Activated CD8-positive, alpha-beta memory T cell treated with anti-CD3 and anti-CD28 coated beads for 1 hour (primary cell): Measurements from ENCODE around the gene MPHOSPH9.
A peak's percentile ranks its signal among the peaks of the same experiment; 100 is the strongest.
"Not testable (repeated sequence)": the region's sequence is repeated elsewhere in the genome, so short reads cannot be mapped to it uniquely, and the experiment has no call there.

Experiments used
- DNase-seq, 2 donors: peaks; one replicate each; pipeline ENCODE4 v3.0.0-alpha.2; 2020; ENCODE audit warnings: low read depth in 1 of 2; ENCODE audit errors: extremely low read depth in 1 of 2

The MPHOSPH9 gene

DNA sequence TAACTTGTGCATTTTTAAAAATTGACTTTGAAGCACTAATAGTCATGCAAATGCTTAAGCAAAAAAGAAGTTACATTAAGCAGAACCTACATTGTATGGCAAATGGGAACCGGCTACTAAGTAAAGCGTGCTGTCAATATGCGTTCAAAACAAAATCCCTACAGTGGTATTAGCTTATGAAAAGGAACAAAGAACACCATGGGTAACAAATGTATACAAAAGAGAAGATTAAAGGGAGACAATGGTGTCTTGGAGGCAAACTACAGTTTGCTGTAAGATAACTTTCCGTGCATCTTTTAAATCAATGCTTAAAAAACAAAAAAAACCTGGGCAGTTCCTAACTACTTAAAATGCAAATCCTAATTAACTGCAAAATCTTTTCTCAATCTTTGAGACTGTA lies 28.3 kb upstream of the MPHOSPH9 start:
- DNase-seq, result no peak

DNA sequence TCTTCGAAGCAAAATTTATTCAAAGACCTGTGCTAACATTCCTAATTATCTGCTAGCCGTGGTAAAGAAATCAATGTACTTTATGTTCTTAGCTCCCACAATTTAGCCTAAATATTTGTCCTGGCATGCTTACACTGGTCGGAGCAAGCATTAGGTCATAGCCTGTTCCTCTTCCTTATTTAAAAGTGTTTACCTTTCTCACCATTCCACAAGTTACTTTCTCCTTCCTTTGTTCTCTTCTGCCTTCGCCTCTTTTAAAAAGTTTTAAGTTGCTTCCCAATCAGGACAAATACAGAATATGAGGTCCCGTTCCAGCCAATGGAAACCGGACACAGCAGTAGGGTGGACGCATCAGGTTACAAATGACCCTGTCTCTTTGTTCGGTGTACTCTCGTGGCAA lies 27.1 kb upstream of the MPHOSPH9 start:
- no peak for DNase-seq

DNA sequence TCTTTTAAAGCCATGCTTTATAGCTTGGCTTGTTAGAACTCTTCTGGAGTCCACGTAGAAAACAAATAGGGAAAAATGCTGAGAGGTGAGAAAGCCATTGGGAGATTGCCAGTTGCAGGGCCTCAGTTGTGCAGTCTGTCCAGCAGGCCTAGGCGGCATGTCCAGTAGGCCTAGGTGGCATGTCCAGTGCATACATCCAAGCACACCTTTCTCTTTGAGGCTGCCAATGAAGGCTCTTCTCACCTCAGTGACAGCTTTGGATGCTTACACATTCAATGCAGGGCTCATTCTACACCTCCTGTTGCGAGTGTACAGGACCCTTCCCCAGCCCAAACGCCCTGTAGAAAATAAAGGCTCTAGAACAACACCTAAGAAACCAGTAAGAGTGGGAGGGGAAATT lies 25.7 kb upstream of the MPHOSPH9 start:
- DNase-seq, result no peak

DNA sequence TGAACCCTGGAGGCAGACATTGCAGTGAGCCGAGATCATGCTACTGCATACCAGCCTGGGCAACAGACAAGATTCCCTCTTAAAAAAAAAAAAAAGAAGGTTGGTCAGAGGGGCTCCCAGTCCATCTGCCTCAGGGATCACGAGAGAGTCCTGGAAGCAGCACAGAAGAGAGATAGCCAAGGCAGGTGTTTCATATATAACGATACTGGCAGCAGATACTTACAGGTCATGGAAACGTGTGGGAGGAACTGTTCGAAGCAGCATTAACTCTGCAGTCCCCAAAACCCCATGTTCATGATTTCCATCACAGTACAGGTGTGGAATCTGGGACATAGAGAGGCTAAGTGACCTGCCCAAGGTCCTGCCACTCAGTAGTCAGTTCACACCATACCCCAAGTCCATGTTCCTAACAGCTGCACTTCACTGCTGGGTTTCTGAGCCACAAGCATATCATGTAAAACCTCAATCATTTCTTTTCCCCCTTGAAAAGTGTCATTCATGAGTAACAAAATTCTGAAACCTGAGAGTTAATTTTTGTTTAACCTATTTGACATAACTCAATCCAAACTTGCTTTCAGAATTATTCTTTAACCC lies 22.0 kb upstream of the MPHOSPH9 start:
- no peak for DNase-seq

DNA sequence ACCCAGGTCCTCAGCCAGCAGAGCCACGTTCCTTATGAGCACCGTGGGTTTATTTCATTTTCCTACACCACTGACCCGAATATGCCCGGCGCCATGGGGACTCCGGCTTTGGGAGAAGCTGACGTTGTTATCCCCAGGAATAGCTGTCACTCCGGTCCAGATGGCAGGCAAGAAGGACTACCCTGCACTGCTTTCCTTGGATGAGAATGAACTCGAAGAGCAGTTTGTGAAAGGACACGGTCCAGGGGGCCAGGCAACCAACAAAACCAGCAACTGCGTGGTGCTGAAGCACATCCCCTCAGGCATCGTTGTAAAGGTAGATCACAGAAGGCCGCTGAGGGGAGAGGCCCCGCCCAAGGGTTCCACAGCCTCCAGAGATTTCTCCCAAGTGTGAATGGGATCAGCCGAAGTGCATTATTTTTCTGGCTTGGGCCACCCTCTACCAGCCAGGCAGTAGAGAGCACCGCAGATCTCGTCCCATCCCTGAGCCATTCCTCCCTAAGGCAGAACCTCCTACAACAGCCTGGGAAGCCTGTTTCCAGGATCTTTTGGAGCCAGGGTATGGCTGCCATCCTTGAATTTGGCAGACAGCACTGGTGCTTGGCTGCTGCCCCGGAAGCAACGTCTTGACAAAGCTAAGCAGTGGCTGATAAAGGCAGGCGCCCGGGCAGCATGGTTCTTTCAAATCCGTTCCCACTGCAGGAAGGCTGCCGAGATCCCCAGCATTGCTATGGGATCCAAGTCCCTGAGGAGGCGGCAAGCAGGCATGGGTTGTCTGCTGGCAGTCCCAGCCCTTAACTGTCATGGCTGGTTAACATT lies 20.9 kb upstream of the MPHOSPH9 start:
- DNase-seq, result no peak

GRCh38 chr12:123252365-123252764 lies 19.4 kb upstream of the MPHOSPH9 start:
- DNase-seq, result not testable (repeated sequence)

- DNase-seq, result no peak
Measured at GRCh38 chr12:123251403-123252076, 18.6 kb upstream of the MPHOSPH9 start.

DNA sequence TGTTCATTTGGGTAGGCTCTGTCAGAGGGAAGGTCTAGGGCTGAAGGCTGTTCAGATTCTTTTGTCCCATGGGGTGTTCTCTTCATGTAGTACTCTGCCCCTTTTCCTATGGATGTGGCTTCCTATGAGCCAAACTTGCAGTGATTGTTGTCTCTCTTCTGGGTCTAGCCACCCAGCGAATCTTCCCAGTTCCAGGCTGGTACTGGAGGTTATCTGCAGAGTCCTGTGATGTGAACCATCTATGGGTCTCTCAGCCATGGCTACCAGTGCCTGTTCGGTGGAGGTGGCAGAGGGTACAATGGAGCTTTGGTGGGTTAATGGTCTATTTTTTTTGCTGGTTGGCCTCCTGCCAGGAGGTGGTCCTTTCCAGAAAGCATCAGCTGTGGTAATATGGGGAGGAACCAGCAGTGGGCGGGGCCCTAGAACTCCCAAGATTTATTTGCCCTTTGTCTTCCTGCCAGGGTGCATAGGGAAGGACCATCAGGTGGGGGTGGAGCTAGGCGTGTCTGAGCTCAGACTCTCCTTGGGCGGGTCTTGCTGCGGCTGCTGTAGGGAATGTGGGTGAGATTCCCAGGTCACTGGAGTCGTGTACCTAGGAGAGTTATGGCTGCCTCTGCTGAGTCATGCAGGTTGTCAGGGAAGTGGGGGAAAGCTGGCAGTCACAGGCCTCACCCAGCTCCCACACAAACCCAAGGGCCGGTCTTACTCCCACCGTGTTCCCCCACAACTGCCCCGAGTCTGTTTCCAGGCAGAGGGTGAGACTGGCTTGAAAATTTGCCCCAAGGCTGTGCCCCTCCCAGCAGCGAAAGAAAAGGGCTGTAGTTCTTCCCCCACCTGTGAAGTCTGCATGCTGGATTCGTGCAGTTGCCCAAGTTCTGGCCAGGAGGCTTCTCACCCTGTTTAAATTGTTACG lies 17.8 kb upstream of the MPHOSPH9 start:
- DNase-seq, result no peak

- DNase-seq, result not testable (repeated sequence)
Measured at GRCh38 chr12:123248996-123249741, 16.2 kb upstream of the MPHOSPH9 start.

DNA sequence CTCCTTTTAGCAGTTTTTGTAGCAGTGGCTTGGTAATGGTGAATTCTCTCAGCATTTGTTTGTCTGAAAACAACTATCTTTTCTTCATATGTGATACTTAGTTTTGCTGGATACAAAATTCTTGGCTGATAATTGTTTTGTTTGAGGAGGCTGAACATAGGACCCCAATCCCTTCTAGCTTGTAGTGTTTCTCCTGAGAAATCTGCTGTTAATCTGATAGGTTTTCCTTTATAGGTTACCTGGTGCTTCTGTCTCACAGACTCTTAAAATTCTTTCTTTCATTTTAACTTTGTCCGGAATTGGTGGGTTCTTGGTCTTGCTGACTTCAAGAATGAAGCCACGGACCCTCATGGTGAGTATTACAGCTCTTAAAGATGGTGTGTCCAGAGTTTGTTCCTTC lies 15.2 kb upstream of the MPHOSPH9 start:
- not testable (repeated sequence) for DNase-seq

- DNase-seq, result no peak
Measured at GRCh38 chr12:123245678-123246077, 12.7 kb upstream of the MPHOSPH9 start.

GRCh38 chr12:123243671-123244262 lies 10.8 kb upstream of the MPHOSPH9 start:
- no peak for DNase-seq

DNA sequence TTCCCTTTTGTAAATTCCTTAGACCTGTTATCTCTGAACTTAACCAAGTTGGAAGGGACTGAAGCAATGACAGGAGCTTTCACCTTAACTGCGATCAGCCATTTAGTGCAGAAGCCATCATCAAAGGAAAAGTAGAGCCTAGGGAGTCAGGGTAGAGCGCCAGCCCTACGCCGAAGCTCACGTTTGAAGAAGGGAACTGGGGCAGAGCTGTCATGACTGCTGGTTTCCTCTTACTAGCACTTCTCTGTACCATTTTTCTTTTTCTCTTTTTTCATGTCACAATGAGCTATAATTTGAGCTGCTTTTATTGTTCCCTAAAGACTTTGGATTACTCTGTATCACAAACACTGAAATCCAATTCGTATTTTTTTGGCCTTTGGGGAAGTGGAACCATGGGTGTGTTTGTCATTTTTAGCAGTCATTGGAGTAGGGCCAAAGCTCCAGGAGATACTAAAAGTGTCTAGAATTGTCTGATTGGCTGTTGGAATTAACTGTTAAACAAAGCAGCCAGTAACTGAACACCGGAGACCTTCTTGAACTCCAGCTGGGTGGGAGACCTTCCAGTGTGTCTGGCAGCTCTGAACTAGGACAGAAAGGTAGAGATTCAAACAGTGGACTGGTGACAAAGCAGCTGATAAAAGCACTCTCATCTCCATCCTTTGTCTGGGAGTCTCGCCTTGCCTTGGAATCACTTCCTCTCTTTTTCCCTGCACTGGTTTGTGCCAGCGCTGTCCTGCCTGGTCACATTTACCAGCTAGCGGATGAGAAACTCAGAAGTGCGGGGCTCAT lies 9.4 kb upstream of the MPHOSPH9 start:
- DNase-seq, result no peak

GRCh38 chr12:123238961-123239360 lies 6.0 kb upstream of the MPHOSPH9 start:
- DNase-seq, result no peak

- DNase-seq, result no peak
Measured at GRCh38 chr12:123238330-123238682, 5.4 kb upstream of the MPHOSPH9 start.

DNA sequence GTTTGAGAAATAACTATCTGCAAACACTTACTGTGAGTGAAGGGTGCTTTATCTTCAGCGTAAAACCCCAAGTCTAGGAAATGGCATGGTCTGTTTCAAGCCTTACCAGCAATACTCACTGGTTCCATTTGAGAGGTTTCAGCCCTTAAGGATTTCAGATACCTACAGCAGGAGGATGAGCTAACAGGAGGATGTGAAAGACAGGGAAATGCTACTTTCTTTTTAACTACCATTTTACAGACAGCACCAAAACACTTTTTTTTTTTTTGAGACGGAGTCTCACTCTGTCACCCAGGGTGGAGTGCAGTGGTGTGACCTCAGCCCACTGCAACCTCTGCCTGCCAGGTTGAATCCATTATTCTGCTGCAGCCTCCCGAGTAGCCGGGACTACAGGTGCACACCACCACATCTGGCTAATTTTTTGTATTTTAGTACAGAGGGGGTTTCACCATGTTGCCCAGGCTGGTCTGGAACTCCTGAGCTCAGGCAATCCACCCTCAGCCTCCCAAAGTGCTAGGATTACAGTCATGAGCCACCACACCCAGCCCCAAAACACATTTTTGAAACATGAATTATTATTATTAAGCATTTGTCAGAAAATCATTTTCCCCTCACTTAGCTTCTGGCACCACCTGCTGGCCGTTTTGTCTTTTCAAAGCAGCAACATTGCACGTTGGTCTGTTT lies 4.8 kb upstream of the MPHOSPH9 start:
- peak; percentile 53 to 65 for DNase-seq

- no peak for DNase-seq
Measured at GRCh38 chr12:123233505-123234308, 766 bp upstream of the MPHOSPH9 start.

DNA sequence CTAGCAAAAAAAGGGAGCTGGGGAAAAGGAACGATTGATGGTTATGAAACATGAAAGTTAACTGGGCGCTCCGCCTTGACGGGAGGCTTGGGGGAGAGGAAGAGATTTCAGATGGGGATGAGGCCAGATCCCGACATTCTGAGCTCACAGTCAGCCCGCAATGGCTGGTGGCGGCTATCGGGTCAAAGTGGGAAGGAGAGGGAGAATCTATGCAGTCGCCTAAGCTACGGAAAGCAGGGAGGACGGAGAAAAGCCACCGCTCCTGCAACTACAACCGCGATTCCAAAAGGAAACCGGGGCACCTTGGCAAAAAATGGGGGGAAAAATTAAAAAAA lies 502 bp downstream of the MPHOSPH9 start:
- DNase-seq, result no peak
